Activated CD4-positive, alpha-beta T cell treated with anti-CD3 and anti-CD28 coated beads for 1 hour (primary cell): ENCODE results near the gene MON1A.
"Not testable (repeated sequence)": the region's sequence is repeated elsewhere in the genome, so short reads cannot be mapped to it uniquely, and the experiment has no call there.

Experiments used
- DNase-seq: peaks from one replicate; pipeline ENCODE4 v3.0.0-alpha.2; 2020

Gene MON1A, protein sequence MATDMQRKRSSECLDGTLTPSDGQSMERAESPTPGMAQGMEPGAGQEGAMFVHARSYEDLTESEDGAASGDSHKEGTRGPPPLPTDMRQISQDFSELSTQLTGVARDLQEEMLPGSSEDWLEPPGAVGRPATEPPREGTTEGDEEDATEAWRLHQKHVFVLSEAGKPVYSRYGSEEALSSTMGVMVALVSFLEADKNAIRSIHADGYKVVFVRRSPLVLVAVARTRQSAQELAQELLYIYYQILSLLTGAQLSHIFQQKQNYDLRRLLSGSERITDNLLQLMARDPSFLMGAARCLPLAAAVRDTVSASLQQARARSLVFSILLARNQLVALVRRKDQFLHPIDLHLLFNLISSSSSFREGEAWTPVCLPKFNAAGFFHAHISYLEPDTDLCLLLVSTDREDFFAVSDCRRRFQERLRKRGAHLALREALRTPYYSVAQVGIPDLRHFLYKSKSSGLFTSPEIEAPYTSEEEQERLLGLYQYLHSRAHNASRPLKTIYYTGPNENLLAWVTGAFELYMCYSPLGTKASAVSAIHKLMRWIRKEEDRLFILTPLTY

DNA sequence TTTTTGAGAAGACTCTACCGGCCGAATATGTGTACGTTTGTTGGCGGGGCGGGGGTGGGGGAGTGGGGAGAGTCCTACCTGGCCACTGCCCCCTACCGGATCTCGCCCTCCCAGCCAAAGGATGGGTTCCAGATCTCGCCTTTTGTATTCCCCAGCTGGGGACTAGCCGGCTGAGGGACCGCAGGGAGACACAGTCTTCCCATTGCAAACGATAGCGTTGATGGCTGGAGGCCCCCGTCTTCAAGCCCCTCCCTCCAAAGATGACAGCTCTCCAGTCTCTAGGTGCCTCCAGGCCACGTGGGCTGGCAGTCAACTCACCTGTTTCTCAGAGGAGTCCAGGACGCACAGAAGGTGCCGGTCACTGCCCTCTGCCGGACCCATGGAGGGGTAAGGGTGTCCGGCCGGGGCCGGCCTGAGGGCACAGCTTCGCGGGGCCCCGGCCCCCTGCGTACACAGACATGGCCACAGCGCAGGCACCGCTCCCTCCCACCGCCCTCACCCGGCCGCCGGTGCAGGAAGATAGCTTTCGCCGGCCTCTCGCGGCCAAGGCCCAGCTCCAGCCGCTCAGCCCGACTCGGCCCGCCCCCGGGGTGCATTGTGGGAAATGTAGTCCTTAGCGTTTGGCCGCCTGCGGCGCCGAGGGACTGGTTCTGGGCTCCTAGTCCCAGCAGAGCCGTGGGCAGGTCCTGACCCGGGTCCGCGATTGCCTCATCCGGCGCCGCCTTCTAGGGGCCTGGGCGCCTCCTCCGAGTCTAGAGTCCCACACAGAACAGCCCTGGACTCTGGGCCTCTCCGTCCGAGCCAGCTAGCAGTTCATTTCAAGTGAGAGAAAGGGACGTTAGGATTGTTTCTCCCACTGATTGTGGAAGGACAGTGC, at the start of gene MON1A:
TSS of gene MON1A (minus strand) at position 521 of the 877 bp plus-strand sequence. CDS start 16,465 bp downstream, outside the sequence.
- peak; percentile 77 for DNase-seq

DNA sequence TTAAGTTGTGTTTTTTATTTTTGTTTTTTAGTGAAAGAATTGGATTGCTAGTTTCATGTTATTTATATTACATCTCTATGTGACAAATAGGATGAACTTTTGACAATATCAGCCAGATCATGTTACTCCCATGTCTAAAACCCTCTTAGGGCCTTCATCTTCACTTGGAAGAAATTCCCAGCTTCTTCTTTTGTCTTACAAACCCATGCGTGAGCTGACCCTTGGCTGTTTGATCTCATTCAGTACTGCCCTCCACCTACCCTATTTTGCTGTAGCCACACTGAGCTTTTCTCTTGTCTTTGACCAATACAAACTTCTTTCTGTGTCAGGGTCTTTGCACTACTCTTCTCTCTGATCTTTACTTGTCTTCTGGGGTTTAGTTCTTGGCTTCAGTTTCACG, 47.3 kb upstream of the MON1A start:
- DNase-seq, result no peak

DNA sequence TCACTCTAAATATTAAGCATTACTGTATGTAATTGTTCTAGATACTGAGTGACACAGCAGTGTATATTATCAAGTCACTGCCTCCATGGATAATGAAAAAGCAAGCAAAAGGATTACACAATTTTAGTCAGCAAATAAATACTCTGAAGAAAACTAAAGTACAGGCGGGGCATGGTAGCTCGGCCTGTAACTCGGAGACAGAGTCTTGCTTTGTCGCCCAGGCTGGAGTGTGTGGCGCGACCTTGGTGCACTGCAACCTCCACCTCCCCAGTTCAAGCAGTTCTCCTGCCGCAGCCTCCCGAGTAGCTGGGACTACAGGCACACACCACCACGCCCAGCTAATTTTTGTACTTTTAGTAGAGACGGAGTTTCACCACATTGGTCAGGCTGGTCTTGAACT, 43.0 kb upstream of the MON1A start:
- no peak for DNase-seq

DNA sequence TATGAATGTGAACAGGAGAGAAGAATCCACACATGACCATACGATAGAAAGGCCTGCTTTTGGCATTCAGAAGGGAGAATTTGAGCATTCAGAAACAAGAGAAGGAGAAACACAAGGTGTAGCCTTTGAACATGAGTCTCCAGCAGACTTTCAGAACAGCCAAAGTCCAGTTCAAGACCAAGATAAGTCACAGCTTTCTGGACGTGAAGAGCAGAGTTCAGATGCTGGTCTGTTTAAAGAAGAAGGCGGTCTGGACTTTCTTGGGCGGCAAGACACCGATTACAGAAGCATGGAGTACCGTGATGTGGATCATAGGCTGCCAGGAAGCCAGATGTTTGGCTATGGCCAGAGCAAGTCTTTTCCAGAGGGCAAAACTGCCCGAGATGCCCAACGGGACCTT, 38.7 kb upstream of the MON1A start:
- no peak for DNase-seq

DNA sequence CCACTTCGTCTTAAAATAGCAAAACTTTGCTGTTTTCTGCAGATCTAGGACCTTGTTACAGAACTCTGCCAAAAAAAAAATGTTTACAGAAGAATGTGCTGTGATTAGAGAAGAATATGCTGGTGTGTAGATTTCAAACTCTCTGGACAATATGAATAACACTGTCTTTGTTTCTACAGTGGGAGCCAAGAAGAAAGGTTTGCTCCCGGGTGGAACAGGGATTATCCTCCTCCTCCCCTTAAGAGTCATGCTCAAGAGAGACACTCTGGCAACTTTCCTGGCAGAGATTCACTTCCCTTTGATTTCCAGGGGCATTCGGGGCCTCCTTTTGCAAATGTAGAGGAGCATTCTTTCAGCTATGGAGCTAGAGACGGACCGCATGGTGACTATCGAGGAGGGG, 37.7 kb upstream of the MON1A start:
- DNase-seq, result no peak

DNA sequence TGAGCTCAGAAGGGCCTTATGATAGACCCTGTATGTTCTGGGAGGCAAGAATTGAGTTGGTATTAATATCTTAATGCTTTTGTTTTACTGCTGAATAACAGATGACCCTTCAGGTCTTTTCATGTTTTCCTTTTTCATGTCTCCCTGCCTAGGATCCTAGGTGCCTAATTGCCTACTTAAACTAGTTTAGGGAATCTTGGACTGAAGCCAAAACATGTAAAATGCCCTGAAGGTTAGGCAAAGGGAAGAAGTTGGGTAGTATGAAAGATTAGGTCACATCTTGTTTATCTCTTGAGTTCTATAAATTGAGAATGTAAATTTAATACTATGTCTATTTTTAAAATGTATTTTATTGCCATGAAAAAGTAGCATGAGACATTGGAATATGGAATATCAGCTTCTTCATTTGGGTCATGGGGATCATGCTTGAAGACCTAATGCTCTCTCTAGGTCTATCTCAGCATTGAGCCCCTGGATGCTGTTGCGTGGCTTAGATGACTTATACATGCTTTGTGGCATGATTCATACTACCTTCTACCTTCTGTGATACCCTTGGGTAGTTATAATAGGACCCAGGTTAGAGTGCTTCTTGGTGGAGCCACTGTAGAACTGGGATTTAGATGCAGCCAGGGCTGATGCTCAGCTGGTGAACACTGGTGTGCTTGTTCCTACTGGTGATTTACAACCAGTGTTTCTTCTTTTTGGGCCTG, 36.8 kb upstream of the MON1A start:
- no peak for DNase-seq

DNA sequence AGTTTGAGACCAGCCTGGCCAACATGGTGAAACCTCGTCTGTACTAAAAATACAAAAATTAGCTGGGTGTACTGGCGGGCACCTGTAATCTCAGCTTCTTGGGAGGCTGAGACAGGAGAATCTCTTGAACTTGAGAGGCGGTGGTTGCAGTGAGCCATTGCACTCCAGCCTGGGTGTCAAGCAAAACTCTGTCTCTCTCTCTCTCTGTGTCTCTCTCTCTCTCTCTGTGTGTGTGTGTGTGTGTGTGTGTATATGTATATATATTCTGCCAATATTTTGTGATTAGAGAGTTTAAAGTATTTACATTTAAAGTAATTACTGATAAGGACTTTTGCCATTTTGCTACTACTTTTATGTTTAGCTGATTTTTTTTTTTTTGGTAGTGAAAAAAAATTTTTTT, 26.0 kb upstream of the MON1A start:
- DNase-seq, result no peak

DNA sequence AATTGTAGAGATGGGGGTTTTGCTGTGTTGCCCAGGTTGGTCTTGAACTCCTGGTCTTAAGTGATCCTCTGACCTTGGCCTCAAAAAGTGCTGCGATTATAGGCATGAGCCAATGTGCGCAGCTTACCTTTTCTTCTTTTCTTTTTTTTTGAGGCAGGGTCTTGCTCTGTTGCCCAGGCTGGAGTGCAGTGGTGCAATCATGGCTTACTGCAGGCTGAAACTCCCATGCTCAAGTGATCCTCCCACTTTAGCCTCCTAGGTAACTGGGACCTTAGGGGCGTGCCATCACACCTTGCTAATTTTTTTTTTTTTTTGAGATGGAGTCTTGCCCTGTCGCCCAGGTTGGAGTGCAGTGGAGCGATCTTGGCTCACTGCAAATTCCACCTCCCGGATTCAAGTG, 23.3 kb upstream of the MON1A start:
- DNase-seq, result no peak

DNA sequence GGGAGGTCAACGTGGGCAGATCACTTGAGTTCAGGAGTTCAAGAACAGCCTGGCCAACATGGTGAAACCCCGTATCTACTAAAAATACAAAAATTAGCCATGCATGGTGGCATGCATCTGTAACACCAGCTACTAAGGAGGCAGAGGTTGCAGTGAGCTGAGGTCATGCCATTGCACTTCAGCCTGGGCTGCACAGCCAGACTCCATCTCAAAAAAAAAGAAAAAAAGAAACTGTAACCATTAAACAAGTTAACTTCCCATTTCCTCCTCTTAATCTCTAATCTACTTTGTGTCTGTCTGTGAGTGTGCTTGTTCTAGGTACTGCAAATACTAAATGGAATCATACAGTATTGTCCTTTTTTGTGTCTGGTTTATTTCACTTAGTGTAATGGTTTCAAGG, 13.0 kb upstream of the MON1A start:
- no peak for DNase-seq

DNA sequence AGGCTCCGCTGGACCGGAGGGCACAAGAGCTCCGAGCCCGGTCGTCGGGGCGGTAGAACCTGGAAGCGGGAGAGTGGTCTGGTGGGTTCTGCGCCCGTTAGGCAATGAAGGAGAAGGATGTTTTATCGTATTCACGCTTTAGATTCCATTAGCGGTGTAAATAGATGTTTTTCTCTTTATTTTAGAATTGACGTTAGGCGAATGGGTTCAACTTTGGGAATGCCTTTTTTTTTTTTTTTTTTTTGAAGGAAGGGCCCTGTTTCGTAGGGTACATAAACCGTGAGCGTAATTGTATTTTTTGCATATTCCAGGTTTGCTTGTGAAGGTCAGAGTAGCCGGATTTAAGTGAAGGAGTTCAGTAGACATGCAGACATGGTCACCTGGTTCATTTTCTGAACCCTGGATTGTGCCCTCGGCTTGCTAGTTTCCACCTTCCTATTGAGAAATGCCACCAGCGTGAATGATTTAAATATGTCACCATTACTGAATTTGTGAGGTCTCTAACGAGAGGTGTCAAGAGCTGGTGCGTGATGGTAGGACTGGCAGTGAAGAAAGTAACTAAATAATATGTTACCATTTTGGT, 11.1 kb upstream of the MON1A start:
- DNase-seq, result no peak

DNA sequence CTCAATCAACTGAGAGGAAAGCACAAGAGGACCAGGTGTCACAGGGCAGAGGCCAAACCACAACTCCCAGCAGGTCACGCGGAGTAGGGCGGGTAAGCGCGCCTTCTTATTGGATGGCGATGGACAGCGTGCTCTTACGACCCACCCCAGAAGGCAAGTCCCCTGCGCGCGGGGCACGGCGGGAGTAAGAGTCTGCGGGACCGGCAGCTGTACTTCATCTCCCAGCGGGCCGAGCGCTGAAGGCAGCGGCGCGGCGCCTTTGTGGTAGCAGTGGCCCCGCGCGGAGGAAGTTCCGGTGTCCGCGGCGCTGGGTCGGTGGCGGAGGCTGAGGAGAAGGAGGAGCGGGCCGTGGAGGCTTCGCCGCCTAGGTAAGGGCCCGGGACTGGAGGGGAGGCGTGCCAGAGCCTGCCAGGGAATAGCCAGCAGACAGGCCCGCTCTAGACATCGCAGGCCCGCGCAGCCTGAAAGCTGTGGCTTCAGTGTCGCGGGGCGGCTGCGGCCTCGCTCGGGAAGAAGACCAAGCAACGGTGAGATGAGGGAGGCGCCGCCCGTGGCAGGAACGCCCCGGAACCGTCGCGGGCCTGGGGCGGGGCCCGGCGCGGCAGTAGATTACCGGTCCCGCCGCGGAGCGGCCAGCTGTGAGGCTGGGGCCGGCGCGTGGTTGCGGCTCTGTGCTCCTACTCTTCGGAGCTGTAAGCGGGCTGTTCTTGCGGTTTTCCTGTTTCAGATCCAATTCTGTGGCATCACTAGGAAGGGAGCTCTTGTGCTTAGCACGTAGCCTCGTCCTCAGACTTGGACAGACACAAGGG, 10.5 kb upstream of the MON1A start, which contains the start of gene RBM6:
TSS of gene RBM6 (plus strand) at position 293 of the 809 bp plus-strand sequence. CDS start 22,492 bp downstream, outside the sequence.
- DNase-seq, result peak; percentile 89

DNA sequence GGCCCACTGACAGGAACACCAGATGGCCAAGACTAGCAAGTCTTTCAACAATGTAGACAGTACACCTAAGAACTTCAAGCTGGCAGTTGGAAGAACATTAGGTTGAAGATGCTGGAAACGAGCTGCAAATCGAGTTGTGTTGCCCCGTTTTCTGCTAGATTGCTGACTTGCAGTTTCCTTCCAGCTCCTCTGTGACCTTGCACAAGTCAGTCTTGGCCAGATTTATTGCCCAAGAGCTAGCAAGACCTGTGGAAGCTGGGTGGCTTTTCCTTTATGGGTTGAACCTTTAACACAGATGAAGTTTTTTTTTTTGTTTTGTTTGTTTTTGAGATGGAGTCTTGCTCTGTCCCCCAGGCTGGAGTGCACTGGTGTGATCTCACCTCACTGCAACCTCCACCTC, 7.5 kb upstream of the MON1A start:
- DNase-seq, result no peak

DNA sequence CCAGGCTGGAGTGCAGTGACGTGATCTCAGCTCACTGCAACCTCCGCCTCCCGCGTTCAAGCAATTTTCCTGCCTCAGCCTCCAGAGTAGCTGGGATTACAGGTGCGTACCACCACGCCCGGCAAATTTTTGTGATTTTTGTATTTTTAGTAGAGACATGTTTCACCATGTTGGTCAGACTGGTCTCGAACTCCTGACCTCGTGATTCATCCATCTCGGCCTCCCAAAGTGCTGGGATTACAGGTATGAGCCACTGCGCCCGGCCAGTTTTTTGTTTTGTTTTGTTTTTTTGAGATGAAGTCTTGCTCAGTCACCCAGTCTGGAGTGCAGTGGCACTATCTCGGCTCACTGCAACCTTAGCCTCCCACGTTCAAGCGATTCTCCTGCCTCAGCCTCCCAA, 2.7 kb upstream of the MON1A start:
- not testable (repeated sequence) for DNase-seq

DNA sequence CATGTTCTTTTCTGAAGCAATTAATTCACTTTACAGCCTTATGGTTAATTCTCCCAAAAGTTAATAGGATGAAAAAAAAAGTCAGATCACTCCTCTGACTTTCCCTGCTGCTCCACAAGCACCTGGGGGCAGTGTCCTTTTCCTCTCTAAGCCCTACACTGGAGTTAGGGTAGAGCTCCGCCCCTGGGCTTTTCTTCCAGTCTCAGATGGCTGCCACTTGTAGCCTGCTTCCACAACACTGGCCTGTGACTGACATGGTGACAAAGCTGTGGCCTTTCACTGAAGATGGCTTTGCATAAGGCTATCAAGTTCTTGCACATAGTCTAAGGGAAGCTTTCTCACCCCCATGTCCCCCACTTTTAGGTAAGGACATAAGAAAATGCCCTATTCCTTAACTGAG, 1.3 kb upstream of the MON1A start:
- no peak for DNase-seq

DNA sequence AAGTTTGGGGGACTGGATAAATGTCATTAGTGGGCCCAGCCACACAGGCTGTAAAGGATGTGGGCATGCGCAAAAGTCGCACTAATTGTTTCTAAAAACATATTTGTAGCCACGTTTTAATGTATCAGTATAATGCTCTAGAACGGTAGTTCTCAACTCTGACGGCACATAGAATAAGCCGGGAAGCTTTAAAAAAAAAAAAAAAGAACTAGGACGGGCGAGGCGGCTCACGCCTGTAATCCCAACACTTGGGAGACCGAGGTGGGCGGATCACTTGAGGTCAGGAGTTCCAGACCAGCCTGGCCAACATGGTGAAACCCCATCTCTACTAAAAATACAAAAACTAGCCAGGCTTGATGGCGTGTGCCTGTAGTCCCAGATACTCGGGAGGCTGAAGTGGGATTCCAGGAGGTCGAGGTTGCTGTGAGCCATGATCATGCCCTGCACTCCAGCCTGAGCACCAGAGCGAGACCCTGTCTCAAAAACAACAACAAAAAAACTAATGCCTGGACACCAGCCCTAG, 618 bp upstream of the MON1A start:
- DNase-seq, result no peak

DNA sequence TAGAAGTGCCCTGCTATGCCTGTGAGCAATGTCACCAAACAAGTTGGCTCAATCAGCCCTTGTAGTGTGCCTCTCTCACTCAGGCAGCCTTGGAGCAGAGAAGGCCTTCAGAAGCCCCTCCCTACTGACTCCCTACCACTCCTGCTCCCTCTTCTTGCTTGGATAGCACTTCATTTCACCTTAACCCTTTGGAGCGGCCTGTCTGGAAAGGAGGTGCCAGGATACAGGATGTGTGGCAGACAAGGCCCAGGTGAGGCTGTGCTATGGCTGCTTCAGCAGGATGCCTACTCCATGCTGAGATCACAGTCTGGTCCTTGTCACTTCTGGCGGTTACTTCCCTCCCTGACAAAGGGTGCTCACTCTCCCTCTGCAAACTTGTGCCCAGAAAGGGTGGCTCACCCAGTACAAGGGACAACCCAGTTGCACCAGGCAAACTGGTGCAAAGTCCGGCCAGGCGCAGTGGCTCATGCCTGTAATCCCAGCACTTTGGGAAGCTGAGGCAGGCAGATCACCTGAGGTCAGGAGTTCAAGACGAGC, 1.1 kb downstream of the MON1A start:
- no peak for DNase-seq

DNA sequence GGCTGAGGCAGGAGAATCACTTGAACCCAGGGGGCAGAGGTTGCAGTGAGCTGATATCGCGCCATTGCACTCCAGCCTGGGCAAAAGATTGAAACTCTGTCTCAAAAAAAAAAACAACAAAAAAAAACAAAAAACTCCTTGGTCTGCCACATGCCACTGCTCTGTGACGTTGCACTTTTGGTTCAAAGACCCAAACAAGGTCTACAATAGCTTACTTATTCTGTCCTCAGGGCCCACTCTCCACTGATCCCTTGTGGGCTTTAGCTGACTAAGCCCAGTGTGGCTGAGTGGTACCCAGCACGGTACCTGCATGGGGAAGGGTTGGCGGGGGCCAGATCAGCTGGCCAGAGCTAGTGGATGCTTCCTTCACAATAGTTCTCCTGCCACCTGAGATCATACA, 1.8 kb downstream of the MON1A start:
- no peak for DNase-seq

DNA sequence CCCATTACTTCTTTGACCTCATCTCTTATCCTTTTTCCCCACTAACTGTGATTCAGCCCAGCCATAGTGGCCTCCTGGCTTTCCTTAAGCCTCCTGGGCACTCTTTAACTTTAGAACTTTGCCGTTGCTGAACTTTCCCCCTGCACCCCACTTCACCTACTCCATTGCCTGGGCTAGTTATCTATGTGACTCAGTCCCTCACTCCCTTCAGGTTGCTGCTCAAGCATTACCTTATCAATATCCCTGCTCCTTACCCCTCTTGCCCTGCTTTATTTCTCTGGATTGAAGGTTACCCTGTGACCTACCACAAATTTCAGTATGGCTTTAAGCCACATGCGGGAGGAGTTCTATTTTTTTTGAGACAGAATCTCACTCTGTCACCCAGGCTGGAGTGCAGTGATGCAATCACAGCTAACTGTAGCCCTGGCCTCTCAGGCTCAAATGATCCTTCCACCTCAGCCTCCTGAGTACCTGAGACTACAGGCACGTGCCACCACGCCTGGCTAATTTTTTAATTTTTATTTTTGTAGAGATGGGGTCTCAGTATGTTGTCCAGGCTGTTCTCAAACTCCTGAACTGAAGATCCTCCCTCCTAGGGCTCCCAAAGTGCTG, 3.4 kb downstream of the MON1A start:
- no peak for DNase-seq

DNA sequence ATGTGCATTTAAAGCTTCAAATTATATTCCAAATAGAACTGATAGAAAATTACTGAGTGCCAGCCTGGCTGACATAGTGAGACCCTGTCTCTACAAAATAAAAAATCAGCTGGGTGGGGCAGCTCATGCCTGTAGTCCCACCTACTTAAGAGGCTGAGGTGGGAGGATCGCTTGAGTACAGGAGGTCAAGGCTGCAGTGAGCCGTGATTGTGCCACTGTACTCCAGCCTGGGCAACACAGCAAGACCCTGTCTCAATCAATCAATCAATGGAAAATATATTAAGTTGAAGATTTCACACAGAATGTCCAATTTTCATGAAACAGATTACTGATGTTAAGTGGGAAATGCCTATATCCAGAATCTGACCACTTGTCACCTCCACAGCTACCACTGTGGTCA, 4.1 kb downstream of the MON1A start:
- no peak for DNase-seq

DNA sequence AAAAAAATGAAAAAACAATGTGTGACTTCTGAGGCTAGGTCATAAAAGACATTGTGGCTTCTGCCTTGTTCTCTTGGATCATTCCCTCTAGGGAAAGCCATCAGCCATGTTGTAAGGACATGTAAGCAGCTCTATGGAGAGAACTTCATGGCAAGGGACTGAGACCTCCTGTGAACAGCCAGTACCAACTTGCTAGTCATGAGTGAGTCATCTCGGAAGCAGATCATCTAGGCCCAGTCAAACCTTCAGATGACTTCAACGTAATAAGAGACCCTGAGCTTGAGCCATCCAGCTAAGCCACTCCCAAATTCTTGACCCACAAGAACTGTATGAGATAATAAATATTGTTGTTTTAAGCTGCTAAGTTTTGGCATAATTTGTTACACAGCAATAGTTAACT, 4.9 kb downstream of the MON1A start:
- DNase-seq, result no peak
